ENCODE data around the gene COG5.

Gene COG5

DNA sequence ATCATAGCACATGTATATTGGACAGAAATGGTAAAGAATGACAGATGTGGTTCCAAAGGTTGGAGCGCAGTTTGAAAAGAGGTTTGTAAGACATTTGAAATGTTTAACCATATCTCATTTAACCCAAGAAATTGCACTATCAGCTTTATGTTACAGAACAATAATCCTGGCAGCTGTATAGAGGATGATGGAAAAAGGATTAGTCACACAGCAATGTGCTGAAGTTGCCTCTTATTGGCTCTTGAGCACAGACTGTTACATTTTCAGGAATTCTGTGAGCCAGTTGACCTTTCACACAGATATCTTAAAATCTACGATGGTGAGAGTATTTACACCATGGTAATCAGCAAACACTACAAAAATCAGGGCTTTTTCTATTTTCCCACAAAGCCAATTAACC lies 3.9 kb downstream of the COG5 start:
- no peaks in the 10 kb centered on the region for H3K9me2 ChIP-seq (ENCODE audit: low read depth, low read length)
- H3K27ac ChIP-seq (ENCODE audit: low read depth, low read length, poor library complexity, severe bottlenecking) = no peak overlapping the region
- H3K9me3 ChIP-seq (ENCODE audit: low read length) = no peaks in the 10 kb centered on the region
- no peak overlapping the region for H3K9ac ChIP-seq (ENCODE audit: low read length)
- no peaks in the 10 kb centered on the region for H3K27me3 ChIP-seq (ENCODE audit: insufficient read depth, low read length)
- H3K4me2 ChIP-seq (ENCODE audit: low read length) = no peak overlapping the region
- no peaks in the 10 kb centered on the region for H3F3A ChIP-seq (ENCODE audit: insufficient read depth, low read length)
- peaks cover 43% of the 10 kb centered on the region for H3K4me1 ChIP-seq (ENCODE audit: insufficient read depth, low read length, severe bottlenecking)
- no peak for TF ChIP-seq EZH2 (IDR thresholded peaks at IDR 0.05; ENCODE audit: borderline replicate concordance, low read length)
- TF ChIP-seq, protein P1, sequence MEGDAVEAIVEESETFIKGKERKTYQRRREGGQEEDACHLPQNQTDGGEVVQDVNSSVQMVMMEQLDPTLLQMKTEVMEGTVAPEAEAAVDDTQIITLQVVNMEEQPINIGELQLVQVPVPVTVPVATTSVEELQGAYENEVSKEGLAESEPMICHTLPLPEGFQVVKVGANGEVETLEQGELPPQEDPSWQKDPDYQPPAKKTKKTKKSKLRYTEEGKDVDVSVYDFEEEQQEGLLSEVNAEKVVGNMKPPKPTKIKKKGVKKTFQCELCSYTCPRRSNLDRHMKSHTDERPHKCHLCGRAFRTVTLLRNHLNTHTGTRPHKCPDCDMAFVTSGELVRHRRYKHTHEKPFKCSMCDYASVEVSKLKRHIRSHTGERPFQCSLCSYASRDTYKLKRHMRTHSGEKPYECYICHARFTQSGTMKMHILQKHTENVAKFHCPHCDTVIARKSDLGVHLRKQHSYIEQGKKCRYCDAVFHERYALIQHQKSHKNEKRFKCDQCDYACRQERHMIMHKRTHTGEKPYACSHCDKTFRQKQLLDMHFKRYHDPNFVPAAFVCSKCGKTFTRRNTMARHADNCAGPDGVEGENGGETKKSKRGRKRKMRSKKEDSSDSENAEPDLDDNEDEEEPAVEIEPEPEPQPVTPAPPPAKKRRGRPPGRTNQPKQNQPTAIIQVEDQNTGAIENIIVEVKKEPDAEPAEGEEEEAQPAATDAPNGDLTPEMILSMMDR (IDR thresholded peaks at IDR 0.05; ENCODE audit: low read length) = no peak
- H4K20me1 ChIP-seq (ENCODE audit: insufficient read depth, low read length) = no peaks in the 10 kb centered on the region
- H2AFZ ChIP-seq (ENCODE audit: low read length) = no peak overlapping the region
- H3K79me2 ChIP-seq (ENCODE audit: insufficient read depth, low read length) = peaks cover 42% of the 10 kb centered on the region
- H3K36me3 ChIP-seq (ENCODE audit: insufficient read depth, low read length) = peaks cover 31% of the 10 kb centered on the region; the same call in 1 of the 2 replicates
- H3K4me3 ChIP-seq (ENCODE audit: low read depth, low read length, poor library complexity, severe bottlenecking) = no peak overlapping the region

DNA sequence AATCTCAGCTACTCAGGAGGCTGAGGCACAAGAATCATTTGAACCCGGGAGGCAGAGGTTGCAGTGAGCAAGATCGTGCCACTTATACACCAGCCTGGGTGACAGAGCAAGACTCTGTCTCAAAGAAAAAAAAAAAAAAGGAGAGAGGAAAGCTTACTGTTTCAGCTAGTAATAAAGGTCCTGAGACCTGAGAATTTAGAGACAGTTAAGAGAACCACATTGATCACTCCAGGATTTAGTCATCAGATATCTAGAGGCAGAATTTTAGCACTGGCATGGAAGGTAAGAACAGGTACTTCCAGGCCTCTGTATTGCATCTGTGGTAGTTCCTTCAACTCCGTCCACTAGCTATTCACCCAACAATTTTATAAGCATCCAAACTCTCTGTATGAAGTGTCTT lies 7.8 kb downstream of the COG5 start:
- Histone ChIP-seq H3K27ac (ENCODE audit: low read depth, low read length, poor library complexity, severe bottlenecking) (no peak overlapping the region), H3K4me3 (ENCODE audit: low read depth, low read length, poor library complexity, severe bottlenecking) (no peak overlapping the region)

DNA sequence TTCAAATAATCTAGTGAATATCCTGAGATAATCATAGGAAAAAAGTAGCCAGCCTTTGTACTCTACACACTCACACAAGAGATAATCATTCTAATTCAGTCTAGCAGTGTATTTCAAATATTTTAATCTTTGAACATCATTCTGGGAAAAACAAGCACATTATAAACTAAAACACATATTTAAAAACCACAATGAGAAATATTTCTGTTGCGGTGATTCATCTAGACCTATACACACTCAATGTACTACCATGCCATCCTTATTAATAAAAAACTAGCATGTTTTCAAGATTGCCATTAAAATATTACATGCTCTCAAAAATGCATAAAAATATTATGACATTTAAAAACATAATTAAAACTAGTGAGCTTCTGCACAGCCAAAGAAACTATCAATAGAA lies 11.8 kb downstream of the COG5 start:
- no peak overlapping the region for H3K9ac ChIP-seq (ENCODE audit: low read length)
- no peaks in the 10 kb centered on the region for H3F3A ChIP-seq (ENCODE audit: insufficient read depth, low read length)
- TF ChIP-seq EZH2 (IDR thresholded peaks at IDR 0.05; ENCODE audit: borderline replicate concordance, low read length) = no peak
- no peaks in the 10 kb centered on the region for H3K9me2 ChIP-seq (ENCODE audit: low read depth, low read length)
- no peaks in the 10 kb centered on the region for H4K20me1 ChIP-seq (ENCODE audit: insufficient read depth, low read length)
- H3K36me3 ChIP-seq (ENCODE audit: insufficient read depth, low read length) = peaks cover 61% of the 10 kb centered on the region
- no peak overlapping the region for H3K4me2 ChIP-seq (ENCODE audit: low read length)
- H3K79me2 ChIP-seq (ENCODE audit: insufficient read depth, low read length) = no peaks in the 10 kb centered on the region
- H3K27me3 ChIP-seq (ENCODE audit: insufficient read depth, low read length) = no peaks in the 10 kb centered on the region
- no peak overlapping the region for H3K27ac ChIP-seq (ENCODE audit: low read depth, low read length, poor library complexity, severe bottlenecking)
- no peak overlapping the region for H2AFZ ChIP-seq (ENCODE audit: low read length)
- H3K9me3 ChIP-seq (ENCODE audit: low read length) = no peaks in the 10 kb centered on the region
- H3K4me3 ChIP-seq (ENCODE audit: low read depth, low read length, poor library complexity, severe bottlenecking) = no peak overlapping the region
- H3K4me1 ChIP-seq (ENCODE audit: insufficient read depth, low read length, severe bottlenecking) = no peaks in the 10 kb centered on the region

More for the DNA sequence above, 7.8 kb downstream of the COG5 start:
- TF ChIP-seq, protein P1 (IDR thresholded peaks at IDR 0.05; ENCODE audit: low read length) = no peak
- no peak for TF ChIP-seq EZH2 (IDR thresholded peaks at IDR 0.05; ENCODE audit: borderline replicate concordance, low read length)
- H2AFZ ChIP-seq (ENCODE audit: low read length) = no peak overlapping the region
- H3K9me3 ChIP-seq (ENCODE audit: low read length) = no peaks in the 10 kb centered on the region
- H3K4me2 ChIP-seq (ENCODE audit: low read length) = no peak overlapping the region
- H3K36me3 ChIP-seq (ENCODE audit: insufficient read depth, low read length) = peaks cover 61% of the 10 kb centered on the region
- H4K20me1 ChIP-seq (ENCODE audit: insufficient read depth, low read length) = no peaks in the 10 kb centered on the region
- H3K79me2 ChIP-seq (ENCODE audit: insufficient read depth, low read length) = peaks cover 19% of the 10 kb centered on the region; the same call in 1 of the 2 replicates
- H3K27me3 ChIP-seq (ENCODE audit: insufficient read depth, low read length) = no peaks in the 10 kb centered on the region
- no peaks in the 10 kb centered on the region for H3K9me2 ChIP-seq (ENCODE audit: low read depth, low read length)
- H3K4me1 ChIP-seq (ENCODE audit: insufficient read depth, low read length, severe bottlenecking) = peaks cover 12% of the 10 kb centered on the region
- no peaks in the 10 kb centered on the region for H3F3A ChIP-seq (ENCODE audit: insufficient read depth, low read length)
- no peak overlapping the region for H3K9ac ChIP-seq (ENCODE audit: low read length)

DNA sequence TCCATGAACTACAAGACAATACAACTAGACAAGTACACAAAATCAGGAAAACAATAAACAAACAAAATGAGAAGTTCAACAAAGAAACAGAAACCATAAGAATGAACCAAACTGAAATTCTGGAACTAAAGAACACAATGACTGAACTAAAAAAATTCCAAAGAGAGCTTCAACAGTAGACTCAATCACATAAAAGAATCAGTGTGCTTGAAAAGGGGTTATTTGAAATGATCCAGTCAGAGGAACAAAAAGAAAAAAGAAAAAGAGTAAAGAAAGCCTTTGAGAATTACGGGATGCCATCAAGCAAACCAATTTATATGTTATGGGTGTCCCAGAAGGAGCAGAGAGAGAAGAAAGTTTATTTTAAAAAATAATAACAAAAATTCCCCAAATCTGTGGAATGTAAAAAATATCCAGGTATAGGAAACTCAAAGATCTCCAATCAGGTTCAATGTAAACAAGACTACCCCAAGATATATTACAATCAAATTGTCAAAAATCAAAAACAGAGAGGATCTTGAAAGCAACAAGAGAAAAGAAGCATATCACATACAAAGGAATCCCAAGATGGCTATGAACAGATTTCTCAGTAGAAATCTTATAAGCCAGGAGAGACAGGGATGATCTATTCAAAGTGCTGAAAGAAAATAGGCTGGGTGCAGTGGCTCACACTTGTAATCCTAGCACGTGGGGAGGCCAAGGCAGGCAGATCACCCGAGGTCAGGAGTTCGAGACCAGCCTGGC lies 18.7 kb downstream of the COG5 start:
- Histone ChIP-seq H3K27ac (ENCODE audit: low read depth, low read length, poor library complexity, severe bottlenecking) (no peak overlapping the region), H3K36me3 (ENCODE audit: insufficient read depth, low read length) (peaks cover 61% of the 10 kb centered on the region), H4K20me1 (ENCODE audit: insufficient read depth, low read length) (no peaks in the 10 kb centered on the region), H3K9ac (ENCODE audit: low read length) (no peak overlapping the region), H3F3A (ENCODE audit: insufficient read depth, low read length) (no peaks in the 10 kb centered on the region), H3K79me2 (ENCODE audit: insufficient read depth, low read length) (no peaks in the 10 kb centered on the region), H2AFZ (ENCODE audit: low read length) (no peak overlapping the region), H3K9me2 (ENCODE audit: low read depth, low read length) (no peaks in the 10 kb centered on the region), H3K9me3 (ENCODE audit: low read length) (peaks cover 6% of the 10 kb centered on the region; the same call in 1 of the 2 replicates), H3K27me3 (ENCODE audit: insufficient read depth, low read length) (no peaks in the 10 kb centered on the region), H3K4me3 (ENCODE audit: low read depth, low read length, poor library complexity, severe bottlenecking) (no peak overlapping the region), H3K4me2 (ENCODE audit: low read length) (no peak overlapping the region), H3K4me1 (ENCODE audit: insufficient read depth, low read length, severe bottlenecking) (no peaks in the 10 kb centered on the region)
- TF ChIP-seq, protein P1 (IDR thresholded peaks at IDR 0.05; ENCODE audit: low read length) = no peak
- TF ChIP-seq EZH2 (IDR thresholded peaks at IDR 0.05; ENCODE audit: borderline replicate concordance, low read length) = no peak
